Neural cell (in vitro differentiated cells): Measurements from ENCODE around the gene RPS6KA1. TPM values are rescaled to one million over a fixed set of nuclear protein-coding genes. Genes with fewer than 3 reads are reported as not detected.
"Not testable (repeated sequence)": the region's sequence is repeated elsewhere in the genome, so short reads cannot be mapped to it uniquely, and the experiment has no call there.

Source experiments
- H2AFZ ChIP-seq: fragments of 200-600, 300-800 bp; sonication (generic), shearing (Covaris generic); 2 replicates; pipeline ENCODE4 v1.6.0; 2014; ENCODE audit warnings: low read depth, mild to moderate bottlenecking, antibody characterized with exemption, low read length, moderate library complexity
- H3F3A ChIP-seq: fragments of 200-600 bp; shearing (Covaris generic); 2 replicates; pipeline ENCODE4 v1.6.1; 2016; ENCODE audit warnings: mild to moderate bottlenecking, moderate library complexity, mixed read lengths, antibody characterized with exemption, low read length; ENCODE audit not compliant: insufficient read depth, poor library complexity, severe bottlenecking
- H3K27ac ChIP-seq: fragments of 200-600, 300-800 bp; sonication (generic), shearing (Covaris generic); 2 replicates; pipeline ENCODE4 v1.5.1; 2014; ENCODE audit warnings: mild to moderate bottlenecking, low read length, moderate library complexity
- H3K27me3 ChIP-seq: fragments of 300-800, 200-600 bp; sonication (generic), shearing (Covaris generic); 2 replicates; pipeline ENCODE4 v1.6.0; 2014; ENCODE audit warnings: mild to moderate bottlenecking, low read depth, low read length, moderate library complexity; ENCODE audit not compliant: insufficient read depth
- H3K36me3 ChIP-seq: fragments of 300-800, 200-600 bp; sonication (generic), shearing (Covaris generic); 2 replicates; pipeline ENCODE4 v1.5.1; 2014; ENCODE audit warnings: mild to moderate bottlenecking, antibody characterized with exemption, low read length, moderate library complexity; ENCODE audit not compliant: insufficient read depth
- H3K4me2 ChIP-seq: fragments of 300-800, 200-600 bp; sonication (generic), shearing (Covaris generic); 2 replicates; pipeline ENCODE4 v1.6.0; 2014; ENCODE audit warnings: mild to moderate bottlenecking, low read length
- H3K4me3 ChIP-seq: fragments of 300-800, 200-600 bp; sonication (generic), shearing (Covaris generic); 2 replicates; pipeline ENCODE4 v1.5.1; 2014; ENCODE audit warnings: mild to moderate bottlenecking, low read length, moderate library complexity
- H3K79me2 ChIP-seq: fragments of 200-600 bp; shearing (Covaris generic); replicated peaks from 2 replicates; pipeline ENCODE4 v1.6.0; 2014; ENCODE audit warnings: mild to moderate bottlenecking, low read length, moderate library complexity; ENCODE audit not compliant: insufficient read depth
- H3K9ac ChIP-seq: fragments of 300-800, 200-600 bp; sonication (generic), shearing (Covaris generic); 2 replicates; pipeline ENCODE4 v1.6.1; 2016; ENCODE audit warnings: mild to moderate bottlenecking, low read length, mixed read lengths
- H3K9me2 ChIP-seq: fragments of 200-600 bp; shearing (Covaris generic); 2 replicates; pipeline ENCODE4 v1.6.1; 2016; ENCODE audit warnings: mild to moderate bottlenecking, low read length, mixed read lengths; ENCODE audit not compliant: insufficient read depth
- H3K9me3 ChIP-seq: fragments of 200-600, 300-800 bp; sonication (generic), shearing (Covaris generic); 2 replicates; pipeline ENCODE4 v1.6.1; 2016; ENCODE audit warnings: mild to moderate bottlenecking, mixed run types, low read length, moderate library complexity, mixed read lengths
- H4K20me1 ChIP-seq: fragments of 200-600 bp; shearing (Covaris generic); 2 replicates; pipeline ENCODE4 v1.6.1; 2016; ENCODE audit warnings: mild to moderate bottlenecking, mixed run types; ENCODE audit not compliant: insufficient read depth
- CTCF ChIP-seq: fragments of 450-650 bp; IDR thresholded peaks from 2 replicates; pipeline ENCODE4 v1.5.1; 2014; ENCODE audit warnings: antibody characterized with exemption, mild to moderate bottlenecking, moderate library complexity; ENCODE audit not compliant: poor library complexity, severe bottlenecking
- EP300 ChIP-seq: fragments of 450-650 bp; conservative IDR thresholded peaks from 2 replicates; pipeline ENCODE4 v1.6.1; 2014; ENCODE audit warnings: antibody characterized with exemption, mild to moderate bottlenecking, moderate library complexity; ENCODE audit not compliant: poor library complexity, severe bottlenecking
- EZH2 ChIP-seq: fragments of 200-600, 300-800 bp; shearing (Covaris generic), sonication (generic); IDR thresholded peaks from 2 replicates; pipeline ENCODE4 v1.6.1; 2014; ENCODE audit warnings: antibody characterized with exemption, low read length, borderline replicate concordance, mild to moderate bottlenecking; ENCODE audit not compliant: insufficient read depth, poor library complexity, severe bottlenecking
- MXI1 ChIP-seq: fragments of 450-650 bp; conservative IDR thresholded peaks from 2 replicates; pipeline ENCODE4 v1.6.1; 2014; ENCODE audit warnings: antibody characterized with exemption, mild to moderate bottlenecking; ENCODE audit not compliant: poor library complexity, severe bottlenecking
- POLR2AphosphoS5 ChIP-seq: IDR thresholded peaks from 2 replicates; pipeline ENCODE4 v1.6.1; 2012
- RAD21 ChIP-seq: fragments of 450-650 bp; conservative IDR thresholded peaks from 2 replicates; pipeline ENCODE4 v1.6.1; 2014; ENCODE audit warnings: antibody characterized with exemption, mild to moderate bottlenecking, moderate library complexity
- REST ChIP-seq: IDR thresholded peaks from 2 replicates; pipeline ENCODE4 v1.6.1; 2012; ENCODE audit warnings: borderline replicate concordance
- TAF1 ChIP-seq: IDR thresholded peaks from 2 replicates; pipeline ENCODE4 v1.6.1; 2012; ENCODE audit warnings: low read depth
- polyA plus RNA-seq: library from polyadenylated mRNA; depleted of rRNA; stranded (reverse); fragments of >200 nt; gene quantifications from 2 replicates; pipeline ENCODE4 v1.2.3, GENCODE V29; 2014

The RPS6KA1 gene
- polyA plus RNA-seq, 1 donor from 2014 or later: 4.9 TPM

- Histone ChIP-seq H4K20me1 (no peaks in the 10 kb centered on the region), H3K9me2 (no peaks in the 10 kb centered on the region), H3K27me3 (no peaks in the 10 kb centered on the region), H3K4me2 (no peak overlapping the region), H3K9me3 (no peaks in the 10 kb centered on the region), H3K79me2 (no peaks in the 10 kb centered on the region), H3K9ac (no peak overlapping the region), H3K36me3 (no peaks in the 10 kb centered on the region), H3K27ac (no peak overlapping the region), H2AFZ (no peak overlapping the region), H3F3A (no peaks in the 10 kb centered on the region), H3K4me3 (no peak overlapping the region)
- TF ChIP-seq RAD21: no peak
- no peak for TF ChIP-seq REST
- TF ChIP-seq CTCF: no peak
- TF ChIP-seq POLR2AphosphoS5: no peak
- no peak for TF ChIP-seq MXI1
- no peak for TF ChIP-seq EP300
- no peak for TF ChIP-seq TAF1
- no peak for TF ChIP-seq EZH2
Measured at GRCh38 chr1:26582836-26583460, 53.4 kb downstream of the RPS6KA1 start.

- H3K9me3 ChIP-seq: no peaks in the 10 kb centered on the region
- TF ChIP-seq TAF1 (no peak), EZH2 (no peak), CTCF (no peak), REST (no peak), EP300 (no peak)
- H3K4me2 ChIP-seq: no peak overlapping the region
- H3K27ac ChIP-seq: no peak overlapping the region
- H3K4me3 ChIP-seq: no peak overlapping the region
- no peaks in the 10 kb centered on the region for H3K9me2 ChIP-seq
- no peaks in the 10 kb centered on the region for H3F3A ChIP-seq
- no peaks in the 10 kb centered on the region for H3K36me3 ChIP-seq
- no peaks in the 10 kb centered on the region for H3K79me2 ChIP-seq
- H3K27me3 ChIP-seq: no peaks in the 10 kb centered on the region
- H3K9ac ChIP-seq: no peak overlapping the region
- H2AFZ ChIP-seq: no peak overlapping the region
- H4K20me1 ChIP-seq: no peaks in the 10 kb centered on the region
Measured at GRCh38 chr1:26583646-26584485, 54.3 kb downstream of the RPS6KA1 start.

- not testable (repeated sequence) for H4K20me1 ChIP-seq, H3K4me2 ChIP-seq, H3K36me3 ChIP-seq, H3F3A ChIP-seq, H3K27me3 ChIP-seq, H3K9ac ChIP-seq, H3K4me3 ChIP-seq, H3K79me2 ChIP-seq, H2AFZ ChIP-seq, H3K9me3 ChIP-seq, H3K27ac ChIP-seq, H3K9me2 ChIP-seq
Measured at GRCh38 chr1:26584588-26584987, 55.0 kb downstream of the RPS6KA1 start.
